Progenitor cell of endocrine pancreas (in vitro differentiated cells): ENCODE results near the gene CSRNP3. TPM values are rescaled to one million over a fixed set of nuclear protein-coding genes. Genes with fewer than 3 reads are reported as not detected.
A peak's percentile ranks its signal among the peaks of the same experiment; 100 is the strongest.

ENCODE experiments used
- DNase-seq: peaks from one replicate; pipeline ENCODE4 v3.0.0; 2021; ENCODE audit warnings: low spot score; ENCODE audit not compliant: unreplicated experiment
- H3K27ac Mint-ChIP-seq: 2 replicates; pipeline ENCODE4 v1.8.0; 2021; ENCODE audit warnings: mild to moderate bottlenecking, moderate library complexity, mixed read lengths
- H3K27me3 Mint-ChIP-seq: 2 replicates; pipeline ENCODE4 v1.8.0; 2021; ENCODE audit warnings: mixed read lengths
- H3K36me3 Mint-ChIP-seq: 2 replicates; pipeline ENCODE4 v1.8.0; 2022; ENCODE audit warnings: mixed read lengths; ENCODE audit not compliant: insufficient read depth
- H3K4me1 Mint-ChIP-seq: 2 replicates; pipeline ENCODE4 v1.8.0; 2021; ENCODE audit warnings: low read depth, mixed read lengths
- H3K4me3 Mint-ChIP-seq: 2 replicates; pipeline ENCODE4 v1.8.0; 2021; ENCODE audit warnings: low read depth, mild to moderate bottlenecking, moderate library complexity, mixed read lengths
- H3K9me3 Mint-ChIP-seq: 2 replicates; pipeline ENCODE4 v1.8.0; 2021; ENCODE audit warnings: low read depth, mixed read lengths
- total RNA-seq: library from RNA; stranded (reverse); gene quantifications from 2 replicates; pipeline ENCODE4 v1.2.1, GENCODE V29; 2021
- TF ChIP-seq, protein P1 (sequence below): fragments of 200-600 bp; sonication (generic); IDR thresholded peaks from one replicate; pipeline ENCODE4 v1.5.0; 2021; ENCODE audit warnings: antibody characterized with exemption, mild to moderate bottlenecking; ENCODE audit not compliant: unreplicated experiment

Gene CSRNP3
- total RNA-seq, 1 donor from 2014 or later = 10.7 TPM

DNA sequence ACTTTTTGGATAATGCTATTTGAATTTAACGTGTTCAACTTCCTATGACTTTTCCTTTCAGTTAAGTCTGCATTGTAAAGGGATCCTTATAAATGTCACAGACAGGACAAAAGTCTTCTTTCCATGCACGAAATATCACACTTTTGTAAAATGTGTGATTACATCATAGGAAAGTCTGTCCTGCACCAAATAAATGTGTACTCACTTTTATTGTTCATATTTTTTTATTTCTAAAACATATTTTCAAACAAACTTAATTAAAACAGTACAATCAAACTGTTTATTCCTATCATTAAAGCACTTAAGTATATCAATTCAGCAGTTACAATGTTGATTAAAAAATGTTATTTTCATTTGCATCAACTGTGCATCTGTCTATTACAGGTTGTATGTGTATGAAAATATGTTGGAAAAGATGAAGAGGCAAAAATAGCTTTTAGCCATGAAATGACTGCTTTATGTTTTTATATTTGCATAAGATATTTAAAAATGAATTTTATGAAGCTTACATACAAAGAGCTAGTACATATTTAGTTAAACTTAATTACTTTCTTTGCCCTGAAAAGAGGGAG is 105.6 kb downstream of the CSRNP3 start:
- Mint-ChIP-seq H3K27me3 (no peaks in the 10 kb centered on the region), H3K4me1 (peaks cover 18% of the 10 kb centered on the region), H3K9me3 (no peaks in the 10 kb centered on the region), H3K27ac (no peak overlapping the region), H3K36me3 (no peaks in the 10 kb centered on the region), H3K4me3 (no peak overlapping the region)
- DNase-seq = no peak
- TF ChIP-seq, protein P1, sequence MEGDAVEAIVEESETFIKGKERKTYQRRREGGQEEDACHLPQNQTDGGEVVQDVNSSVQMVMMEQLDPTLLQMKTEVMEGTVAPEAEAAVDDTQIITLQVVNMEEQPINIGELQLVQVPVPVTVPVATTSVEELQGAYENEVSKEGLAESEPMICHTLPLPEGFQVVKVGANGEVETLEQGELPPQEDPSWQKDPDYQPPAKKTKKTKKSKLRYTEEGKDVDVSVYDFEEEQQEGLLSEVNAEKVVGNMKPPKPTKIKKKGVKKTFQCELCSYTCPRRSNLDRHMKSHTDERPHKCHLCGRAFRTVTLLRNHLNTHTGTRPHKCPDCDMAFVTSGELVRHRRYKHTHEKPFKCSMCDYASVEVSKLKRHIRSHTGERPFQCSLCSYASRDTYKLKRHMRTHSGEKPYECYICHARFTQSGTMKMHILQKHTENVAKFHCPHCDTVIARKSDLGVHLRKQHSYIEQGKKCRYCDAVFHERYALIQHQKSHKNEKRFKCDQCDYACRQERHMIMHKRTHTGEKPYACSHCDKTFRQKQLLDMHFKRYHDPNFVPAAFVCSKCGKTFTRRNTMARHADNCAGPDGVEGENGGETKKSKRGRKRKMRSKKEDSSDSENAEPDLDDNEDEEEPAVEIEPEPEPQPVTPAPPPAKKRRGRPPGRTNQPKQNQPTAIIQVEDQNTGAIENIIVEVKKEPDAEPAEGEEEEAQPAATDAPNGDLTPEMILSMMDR = no peak

GRCh38 chr2:165576409-165577154 is 107.1 kb downstream of the CSRNP3 start:
- Mint-ChIP-seq H3K27ac (no peak overlapping the region), H3K9me3 (no peaks in the 10 kb centered on the region), H3K4me1 (peaks cover 18% of the 10 kb centered on the region), H3K36me3 (no peaks in the 10 kb centered on the region), H3K4me3 (no peak overlapping the region), H3K27me3 (no peaks in the 10 kb centered on the region)
- DNase-seq = no peak
- TF ChIP-seq, protein P1 = no peak

DNA sequence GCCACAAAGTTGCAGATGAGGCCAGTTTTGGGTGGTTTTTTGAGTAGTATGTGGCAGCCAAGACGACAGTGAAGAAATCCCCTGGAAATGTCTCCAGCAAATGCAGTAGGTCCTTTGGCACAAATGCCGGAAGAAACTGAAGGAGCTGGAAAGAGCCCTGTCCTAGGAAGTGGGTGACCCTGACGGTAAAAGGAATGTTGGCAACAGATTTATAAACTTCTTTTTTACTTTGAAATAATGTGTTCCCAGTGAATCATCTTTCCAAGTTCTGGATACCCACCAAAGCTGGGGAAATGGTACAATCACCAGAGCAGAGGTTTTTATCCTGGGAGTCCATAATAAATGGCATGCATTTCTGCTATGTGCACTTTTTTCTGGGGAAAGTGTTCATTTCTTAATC is 112.9 kb downstream of the CSRNP3 start:
- H3K9me3 Mint-ChIP-seq = no peaks in the 10 kb centered on the region
- DNase-seq = no peak
- peaks cover 7% of the 10 kb centered on the region for H3K4me1 Mint-ChIP-seq
- H3K36me3 Mint-ChIP-seq = no peaks in the 10 kb centered on the region
- TF ChIP-seq, protein P1 = no peak
- no peaks in the 10 kb centered on the region for H3K27me3 Mint-ChIP-seq
- H3K27ac Mint-ChIP-seq = no peak overlapping the region
- H3K4me3 Mint-ChIP-seq = no peak overlapping the region

- no peak overlapping the region for H3K27ac Mint-ChIP-seq
- H3K4me3 Mint-ChIP-seq = no peak overlapping the region
- no peak for DNase-seq
- H3K36me3 Mint-ChIP-seq = no peaks in the 10 kb centered on the region
- TF ChIP-seq, protein P1 = no peak
- no peaks in the 10 kb centered on the region for H3K27me3 Mint-ChIP-seq
- H3K9me3 Mint-ChIP-seq = no peaks in the 10 kb centered on the region
- H3K4me1 Mint-ChIP-seq = peaks cover 7% of the 10 kb centered on the region
Measured at GRCh38 chr2:165582863-165583506, 113.5 kb downstream of the CSRNP3 start.

- no peak for DNase-seq
- Mint-ChIP-seq H3K27ac (peak overlapping the region; percentile 45), H3K4me3 (no peak overlapping the region)
Measured at GRCh38 chr2:165584126-165584654, 114.7 kb downstream of the CSRNP3 start.

More at GRCh38 chr2:165584126-165584654, 114.7 kb downstream of the CSRNP3 start:
- no peaks in the 10 kb centered on the region for H3K9me3 Mint-ChIP-seq
- H3K4me1 Mint-ChIP-seq = peaks cover 7% of the 10 kb centered on the region
- no peaks in the 10 kb centered on the region for H3K36me3 Mint-ChIP-seq
- no peaks in the 10 kb centered on the region for H3K27me3 Mint-ChIP-seq
- TF ChIP-seq, protein P1 = no peak
